Measurements from ENCODE around the gene DVL2.

The DVL2 gene

GRCh38 chr17:7237761-7238419 lies 3.6 kb upstream of the DVL2 start:
- peak; percentile 84 for DNase-seq (ENCODE audit: low read depth)

- no peak for DNase-seq (ENCODE audit: low read depth)
Measured at GRCh38 chr17:7237266-7237760, 3.0 kb upstream of the DVL2 start.

GRCh38 chr17:7236808-7237207 lies 2.5 kb upstream of the DVL2 start:
- no peak for DNase-seq (ENCODE audit: low read depth)

- DNase-seq (ENCODE audit: low read depth) = no peak
Measured at GRCh38 chr17:7235693-7236665, 1.7 kb upstream of the DVL2 start.

GRCh38 chr17:7233701-7234082 lies 625 bp downstream of the DVL2 start:
- DNase-seq (ENCODE audit: low read depth) = no peak

- no peak for DNase-seq (ENCODE audit: low read depth)
Measured at GRCh38 chr17:7232114-7232513, 2.2 kb downstream of the DVL2 start.

- no peak for DNase-seq (ENCODE audit: low read depth)
Measured at GRCh38 chr17:7229504-7229903, 4.8 kb downstream of the DVL2 start.

GRCh38 chr17:7228920-7229319 lies 5.4 kb downstream of the DVL2 start:
- DNase-seq (ENCODE audit: low read depth) = no peak

- DNase-seq (ENCODE audit: low read depth) = no peak
Measured at GRCh38 chr17:7226721-7227710, 7.3 kb downstream of the DVL2 start.

GRCh38 chr17:7225711-7226331 lies 8.5 kb downstream of the DVL2 start:
- DNase-seq (ENCODE audit: low read depth) = no peak

GRCh38 chr17:7224661-7225111 lies 9.6 kb downstream of the DVL2 start:
- DNase-seq (ENCODE audit: low read depth) = no peak

GRCh38 chr17:7224110-7224509 lies 10.2 kb downstream of the DVL2 start:
- no peak for DNase-seq (ENCODE audit: low read depth)

- DNase-seq (ENCODE audit: low read depth) = no peak
Measured at GRCh38 chr17:7223375-7223774, 10.9 kb downstream of the DVL2 start.

GRCh38 chr17:7222972-7223292 lies 11.4 kb downstream of the DVL2 start:
- DNase-seq (ENCODE audit: low read depth) = no peak

- no peak for DNase-seq (ENCODE audit: low read depth)
Measured at GRCh38 chr17:7222093-7222971, 12.0 kb downstream of the DVL2 start.

GRCh38 chr17:7221278-7222092 lies 12.8 kb downstream of the DVL2 start:
- no peak for DNase-seq (ENCODE audit: low read depth)

- peak; percentile 41 for DNase-seq (ENCODE audit: low read depth)
Measured at GRCh38 chr17:7220593-7221277, 13.6 kb downstream of the DVL2 start.

GRCh38 chr17:7219812-7220592 lies 14.3 kb downstream of the DVL2 start, which contains the start of the genes ACADVL and DLG4:
Gene ACADVL, plus strand, starts transcription at chr17:7219938. Its CDS starts 47 bp downstream, at chr17:7219985.
Gene DLG4, minus strand, starts transcription at chr17:7219836.
- DNase-seq (ENCODE audit: low read depth) = peak; percentile 66

Data from activated T-cell treated with anti-CD3 and anti-CD28 coated beads for 1 hour (primary cell).